Measurements from ENCODE around the gene IL34. TPM values are rescaled to one million over a fixed set of nuclear protein-coding genes. Genes with fewer than 3 reads are reported as not detected.

IL34 gene
- total and polyA plus RNA-seq, 2 of the 13 experiments (the other 11 are each of a cell fraction or from before 2014, with no cell fraction given), result 1.2 to 1.3 TPM

DNA sequence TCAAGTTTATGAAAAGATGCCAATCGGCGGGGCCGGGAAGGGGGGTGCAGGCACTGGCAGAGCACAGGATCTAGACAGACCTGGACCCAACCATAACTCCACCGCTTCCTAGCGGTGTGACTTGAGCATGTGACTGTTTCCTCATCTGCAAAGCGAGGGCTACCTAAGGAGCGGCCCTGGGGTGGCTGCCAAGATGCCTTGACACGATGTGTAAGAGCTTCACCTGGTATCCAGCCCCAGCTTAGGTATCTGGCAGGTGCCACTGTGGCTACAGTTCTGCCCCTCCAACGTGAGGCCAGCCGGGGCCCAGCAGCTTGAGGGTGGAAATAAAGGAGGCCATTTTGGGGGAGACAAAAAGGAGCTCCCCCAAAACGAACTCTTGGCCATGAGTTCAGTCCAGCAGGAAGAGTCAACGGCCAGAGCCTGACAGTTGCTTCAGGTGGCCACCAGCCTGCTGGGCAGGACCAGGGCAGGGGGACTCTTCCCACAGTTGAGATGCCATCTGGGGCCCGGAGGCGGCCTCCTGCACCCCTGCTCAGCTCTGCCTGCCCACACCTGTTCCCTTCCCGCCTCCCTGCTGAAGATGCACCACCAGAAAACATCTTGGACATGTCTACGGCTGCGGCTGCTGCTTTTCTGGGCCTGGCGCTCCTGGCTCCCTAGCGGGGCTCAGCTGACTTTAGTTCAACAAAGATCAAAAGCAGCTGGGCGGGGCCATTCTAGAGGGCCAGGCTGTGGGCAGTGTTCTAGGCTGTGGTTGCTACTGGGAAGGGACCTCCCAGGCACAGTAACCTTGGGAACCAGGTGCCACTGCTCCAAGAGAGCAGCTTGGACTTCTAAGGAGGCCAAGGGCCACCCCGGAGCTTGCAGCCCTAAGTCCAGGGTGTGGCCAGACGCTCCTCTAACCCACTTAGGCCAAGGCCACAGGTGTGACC is 42.9 kb downstream of the IL34 start (continued):
- TF ChIP-seq, protein P1, sequence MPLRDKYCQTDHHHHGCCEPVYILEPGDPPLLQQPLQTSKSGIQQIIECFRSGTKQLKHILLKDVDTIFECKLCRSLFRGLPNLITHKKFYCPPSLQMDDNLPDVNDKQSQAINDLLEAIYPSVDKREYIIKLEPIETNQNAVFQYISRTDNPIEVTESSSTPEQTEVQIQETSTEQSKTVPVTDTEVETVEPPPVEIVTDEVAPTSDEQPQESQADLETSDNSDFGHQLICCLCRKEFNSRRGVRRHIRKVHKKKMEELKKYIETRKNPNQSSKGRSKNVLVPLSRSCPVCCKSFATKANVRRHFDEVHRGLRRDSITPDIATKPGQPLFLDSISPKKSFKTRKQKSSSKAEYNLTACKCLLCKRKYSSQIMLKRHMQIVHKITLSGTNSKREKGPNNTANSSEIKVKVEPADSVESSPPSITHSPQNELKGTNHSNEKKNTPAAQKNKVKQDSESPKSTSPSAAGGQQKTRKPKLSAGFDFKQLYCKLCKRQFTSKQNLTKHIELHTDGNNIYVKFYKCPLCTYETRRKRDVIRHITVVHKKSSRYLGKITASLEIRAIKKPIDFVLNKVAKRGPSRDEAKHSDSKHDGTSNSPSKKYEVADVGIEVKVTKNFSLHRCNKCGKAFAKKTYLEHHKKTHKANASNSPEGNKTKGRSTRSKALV (CRISPR knock-in tag; IDR thresholded peaks at IDR 0.05), result no peak
- TF ChIP-seq NFE2L2 (IDR thresholded peaks at IDR 0.05; ENCODE audit: low read length) (no peak), HNF4A (CRISPR knock-in tag; IDR thresholded peaks at IDR 0.05) (peak; percentile 64), SIN3B (IDR thresholded peaks at IDR 0.05; ENCODE audit: low read length) (no peak), NKX3-1 (CRISPR knock-in tag; IDR thresholded peaks at IDR 0.05) (no peak), AHR (CRISPR knock-in tag; IDR thresholded peaks at IDR 0.05) (no peak), FOXK2 (IDR thresholded peaks at IDR 0.05) (no peak)

- H3K4me1 ChIP-seq (ENCODE audit: insufficient read depth, low read length), result peaks cover 82% of the 10 kb centered on the region
- H3K79me2 ChIP-seq (ENCODE audit: insufficient read depth, low read length), result peaks cover 3% of the 10 kb centered on the region
- peak overlapping the region; percentile 67; the same call in 1 of the 2 replicates for H3K4me2 ChIP-seq (ENCODE audit: low read depth, low read length)
- FAIRE-seq, result no peak
- BruUV-seq (replicated peaks), result no TSS peak
- H4K20me1 ChIP-seq (ENCODE audit: insufficient read depth, low read length), result no peaks in the 10 kb centered on the region
- ChIA-PET POLR2A (interaction anchor here (1.0 to 18.7 kb wide), 10 partner anchors 8 to 81 kb away, joined by 3 to 536 read pairs (median 21); no protein-coding TSS in a partner anchor), CTCF (ENCODE audit: low intra/inter-chr PET ratio, low total read pairs) (no interaction called here)
- H2AFZ ChIP-seq (ENCODE audit: low read length), result no peak overlapping the region
- H3K27me3 ChIP-seq (ENCODE audit: control insufficient read depth in 1 of 2, insufficient read depth in 2 of 2, low read length in 2 of 2), result no peaks in the 10 kb centered on the region
- peak overlapping the region; percentile 51 for H3K27ac ChIP-seq (ENCODE audit: extremely low read length, insufficient read depth, low read length)
- in situ Hi-C loops (cut with HindIII; ENCODE audit: extremely low pct_ligation_motif_present, low pct_unique_long_range_greater_than_20kb), result loop anchor here (5.0 kb wide), 1 partner anchor 37 kb away; no protein-coding TSS in a partner anchor
- peak; percentile 1; the same call in 2 of the 3 replicates for ATAC-seq
- intact Hi-C loops (cut with micrococcal nuclease; ENCODE audit: unreplicated experiment), result no loop called here
- no peak overlapping the region for H3K4me3 ChIP-seq (replicated peaks in 1 of 3; ENCODE audit: insufficient read depth in 1 of 3, low read depth in 2 of 3, low read length in 3 of 3)
- 0 out of 5 replicates have a peak, but pooled peaks cover 0 to 3% of the 10 kb centered on the region in 2 experiments for H3K36me3 ChIP-seq (replicated peaks in 1 of 2; ENCODE audit: control insufficient read depth in 1 of 2, insufficient read depth in 2 of 2, low read length in 2 of 2)
- peak overlapping the region; percentile 4; the same call in 1 of the 2 replicates for H3K9ac ChIP-seq (ENCODE audit: insufficient read depth, low read depth, low read length)
- no peak for DNase-seq (ENCODE audit: low spot score)
- 82% methylated on average over 10 of the region's 16 CpGs for WGBS (ENCODE audit: low lambda C conversion rate)
- no peaks in the 10 kb centered on the region for H3K9me3 ChIP-seq (ENCODE audit: low read length)
- TF ChIP-seq ZNF337 (CRISPR knock-in tag; IDR thresholded peaks at IDR 0.05; ENCODE audit: borderline replicate concordance, low read depth) (no peak; the same call in 1 of the 2 replicates), YY1 (IDR thresholded peaks at IDR 0.05; ENCODE audit: insufficient read depth, insufficient replicate concordance, low read depth, low read length) (no peak), ADNP (CRISPR knock-in tag; IDR thresholded peaks at IDR 0.05) (no peak), ATAD3A (CRISPR knock-in tag; IDR thresholded peaks at IDR 0.05) (no peak), RXRA (CRISPR knock-in tag; IDR thresholded peaks at IDR 0.05) (no peak), ZBTB7A (CRISPR knock-in tag; IDR thresholded peaks at IDR 0.05) (0 out of 2 replicates have a peak, but pooled peaks have one; percentile 29), ZNF766 (CRISPR knock-in tag; IDR thresholded peaks at IDR 0.05; ENCODE audit: borderline replicate concordance) (no peak), CHCHD3 (CRISPR knock-in tag; IDR thresholded peaks at IDR 0.05) (peak; percentile 32; the same call in 1 of the 2 replicates), NFIB (CRISPR knock-in tag; IDR thresholded peaks at IDR 0.05; ENCODE audit: borderline replicate concordance) (no peak), FOXO1 (CRISPR knock-in tag; IDR thresholded peaks at IDR 0.05) (no peak), SNAPC2 (CRISPR knock-in tag; IDR thresholded peaks at IDR 0.05) (no peak), EHMT2 (IDR thresholded peaks at IDR 0.05; ENCODE audit: borderline replicate concordance, low read depth, low read length) (no peak), MIER3 (CRISPR knock-in tag; IDR thresholded peaks at IDR 0.05; ENCODE audit: borderline replicate concordance) (no peak), NONO (IDR thresholded peaks at IDR 0.05) (no peak), NONO (CRISPR knock-in tag; conservative IDR thresholded peaks at IDR 0.05) (no peak)
These were observed 43.9 kb downstream of the IL34 start for GRCh38 chr16:70689970-70690891.
